ENCODE measurements around the gene VEPH1.

GRCh38 chr3:157442729-157443128 is 60.5 kb downstream of the VEPH1 start:
- TF ChIP-seq, protein P1, sequence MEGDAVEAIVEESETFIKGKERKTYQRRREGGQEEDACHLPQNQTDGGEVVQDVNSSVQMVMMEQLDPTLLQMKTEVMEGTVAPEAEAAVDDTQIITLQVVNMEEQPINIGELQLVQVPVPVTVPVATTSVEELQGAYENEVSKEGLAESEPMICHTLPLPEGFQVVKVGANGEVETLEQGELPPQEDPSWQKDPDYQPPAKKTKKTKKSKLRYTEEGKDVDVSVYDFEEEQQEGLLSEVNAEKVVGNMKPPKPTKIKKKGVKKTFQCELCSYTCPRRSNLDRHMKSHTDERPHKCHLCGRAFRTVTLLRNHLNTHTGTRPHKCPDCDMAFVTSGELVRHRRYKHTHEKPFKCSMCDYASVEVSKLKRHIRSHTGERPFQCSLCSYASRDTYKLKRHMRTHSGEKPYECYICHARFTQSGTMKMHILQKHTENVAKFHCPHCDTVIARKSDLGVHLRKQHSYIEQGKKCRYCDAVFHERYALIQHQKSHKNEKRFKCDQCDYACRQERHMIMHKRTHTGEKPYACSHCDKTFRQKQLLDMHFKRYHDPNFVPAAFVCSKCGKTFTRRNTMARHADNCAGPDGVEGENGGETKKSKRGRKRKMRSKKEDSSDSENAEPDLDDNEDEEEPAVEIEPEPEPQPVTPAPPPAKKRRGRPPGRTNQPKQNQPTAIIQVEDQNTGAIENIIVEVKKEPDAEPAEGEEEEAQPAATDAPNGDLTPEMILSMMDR (IDR thresholded peaks at IDR 0.05; ENCODE audit: insufficient read depth, low read length), result no peak
- TF ChIP-seq POLR2AphosphoS5 (IDR thresholded peaks at IDR 0.05; ENCODE audit: low read depth) (no peak), REST (IDR thresholded peaks at IDR 0.05; ENCODE audit: insufficient replicate concordance, low read depth) (no peak)
